ENCODE measurements around the gene NABP1.

- no peak for TF ChIP-seq CTCF (conservative IDR thresholded peaks at IDR 0.05; ENCODE audit: low read length)
- no peak for TF ChIP-seq EZH2phosphoT487 (IDR thresholded peaks at IDR 0.05; ENCODE audit: borderline replicate concordance, low read depth, low read length)
These were observed 21.5 kb downstream of the NABP1 start for GRCh38 chr2:191699341-191699945.
